CD4-positive, alpha-beta T cell treated with Interleukin-15 for 4 hours (primary cell): ENCODE data around the gene TMEM59L.

Source experiments
- DNase-seq: peaks from one replicate; pipeline ENCODE4 v3.0.0-alpha.2; 2020; ENCODE audit warnings: low spot score

TMEM59L gene

DNA sequence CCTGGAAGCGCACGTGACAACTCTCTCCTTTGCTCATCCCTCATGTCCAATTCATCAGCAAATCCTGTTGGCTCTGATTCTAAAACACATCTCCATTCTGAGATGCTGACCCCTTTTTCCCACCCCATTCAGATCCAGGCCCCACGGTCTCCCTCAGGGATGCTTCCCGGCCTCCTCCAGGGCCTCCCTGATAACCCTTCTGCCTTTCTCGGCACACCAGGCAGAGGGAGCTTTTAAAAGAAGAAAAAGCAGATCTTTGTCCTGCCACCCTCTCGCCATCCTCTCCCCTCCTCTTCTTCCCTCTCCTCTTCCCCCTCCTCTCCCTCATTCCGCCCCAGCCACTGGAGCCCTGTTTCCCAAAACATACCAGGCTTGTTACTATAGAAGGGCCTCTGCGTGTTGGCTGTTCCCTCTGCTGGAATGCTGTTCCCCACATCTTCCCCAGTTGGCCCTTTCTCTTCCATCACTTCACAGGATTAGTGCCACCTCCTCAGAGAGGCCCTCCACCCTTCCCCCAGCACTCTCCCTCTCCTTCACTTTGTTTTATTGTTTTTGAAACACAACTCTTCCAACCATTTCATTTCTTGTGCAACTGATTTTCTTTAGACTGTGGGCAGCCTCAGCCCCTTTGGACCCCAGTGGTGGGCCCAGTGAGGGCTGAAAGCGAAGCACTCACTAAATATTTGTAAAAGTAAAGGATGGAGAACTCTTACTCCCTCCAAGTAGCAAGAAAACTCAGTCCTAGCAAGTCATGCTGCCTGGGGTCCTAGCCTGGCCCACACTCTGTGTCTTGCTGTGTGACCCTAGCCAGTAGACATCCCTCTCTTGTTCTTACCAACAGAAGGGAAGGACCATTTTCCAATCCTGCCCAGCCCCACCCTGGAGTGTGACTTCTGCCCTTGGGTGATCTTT is 3.6 kb upstream of the TMEM59L start:
- DNase-seq: no peak

DNA sequence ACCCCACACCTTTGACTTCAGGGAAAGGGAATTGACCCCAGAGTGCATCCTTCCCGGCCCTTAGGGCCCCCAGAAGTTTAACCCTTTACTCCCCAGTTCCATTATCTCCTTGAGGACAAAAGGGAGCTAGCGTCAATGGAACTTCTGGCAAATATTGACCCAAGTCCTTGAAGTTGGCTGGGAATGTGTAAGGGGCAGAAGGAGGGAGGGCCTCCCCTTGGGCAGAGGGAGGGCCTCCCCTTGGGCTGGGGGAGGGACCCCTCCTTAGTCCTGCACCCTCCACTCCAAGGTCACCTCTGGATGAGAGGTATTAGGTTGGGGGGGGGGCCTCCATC is 3.0 kb upstream of the TMEM59L start:
- DNase-seq: no peak

DNA sequence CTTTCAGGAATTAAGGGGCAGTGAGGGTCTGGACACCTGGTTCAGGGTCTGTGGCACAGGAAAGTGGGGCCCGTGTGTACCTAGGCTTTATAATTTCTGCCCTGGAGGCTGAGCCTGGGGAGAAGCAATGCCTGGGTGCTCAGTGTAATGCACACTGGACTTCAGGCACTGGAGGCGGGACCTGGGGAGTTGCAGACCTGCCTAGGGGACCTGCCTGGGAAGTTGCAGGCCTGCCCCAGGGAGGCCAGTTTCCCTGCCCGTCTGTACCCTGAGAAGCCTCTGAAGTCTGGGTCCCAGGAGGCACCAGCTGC is 2.5 kb upstream of the TMEM59L start:
- DNase-seq: no peak

DNA sequence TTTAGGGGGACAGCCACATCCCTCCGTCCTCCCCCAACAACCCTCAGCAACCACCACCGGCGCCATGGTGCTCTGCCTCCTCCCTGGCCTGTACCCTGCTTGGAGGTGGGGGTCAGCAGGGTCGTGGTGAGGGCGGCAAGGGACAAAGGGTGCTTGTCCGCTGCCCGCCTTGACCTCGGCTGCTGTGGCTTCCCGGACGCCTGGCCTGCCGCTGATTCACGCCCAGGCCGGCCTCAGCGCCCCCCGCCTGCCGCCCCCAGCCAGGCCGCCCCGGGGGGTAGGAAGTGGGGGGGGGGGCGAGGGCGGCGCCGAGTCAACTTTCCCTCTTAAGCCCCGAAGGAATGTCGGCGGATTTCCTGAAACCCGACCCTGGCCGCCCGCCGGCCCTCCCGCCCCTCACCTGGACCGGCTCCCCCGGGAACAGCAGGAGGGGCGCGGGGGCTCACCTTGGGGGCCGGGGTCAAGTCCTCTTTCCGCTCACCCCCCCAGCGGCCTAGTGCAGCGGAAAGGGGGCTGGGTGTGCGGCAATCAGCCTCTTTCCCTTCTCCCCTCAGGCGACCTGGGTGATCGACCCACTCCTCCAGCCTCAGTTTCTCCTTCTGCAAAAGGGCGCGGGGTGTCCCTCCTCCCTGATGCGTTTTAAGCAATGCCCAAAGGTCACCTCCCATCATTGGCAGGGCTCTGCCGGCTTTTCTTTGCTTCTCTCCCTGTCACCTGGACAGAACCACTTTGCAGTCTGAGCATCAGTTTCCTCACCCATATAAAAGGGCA is 1.9 kb upstream of the TMEM59L start:
- no peak for DNase-seq

DNA sequence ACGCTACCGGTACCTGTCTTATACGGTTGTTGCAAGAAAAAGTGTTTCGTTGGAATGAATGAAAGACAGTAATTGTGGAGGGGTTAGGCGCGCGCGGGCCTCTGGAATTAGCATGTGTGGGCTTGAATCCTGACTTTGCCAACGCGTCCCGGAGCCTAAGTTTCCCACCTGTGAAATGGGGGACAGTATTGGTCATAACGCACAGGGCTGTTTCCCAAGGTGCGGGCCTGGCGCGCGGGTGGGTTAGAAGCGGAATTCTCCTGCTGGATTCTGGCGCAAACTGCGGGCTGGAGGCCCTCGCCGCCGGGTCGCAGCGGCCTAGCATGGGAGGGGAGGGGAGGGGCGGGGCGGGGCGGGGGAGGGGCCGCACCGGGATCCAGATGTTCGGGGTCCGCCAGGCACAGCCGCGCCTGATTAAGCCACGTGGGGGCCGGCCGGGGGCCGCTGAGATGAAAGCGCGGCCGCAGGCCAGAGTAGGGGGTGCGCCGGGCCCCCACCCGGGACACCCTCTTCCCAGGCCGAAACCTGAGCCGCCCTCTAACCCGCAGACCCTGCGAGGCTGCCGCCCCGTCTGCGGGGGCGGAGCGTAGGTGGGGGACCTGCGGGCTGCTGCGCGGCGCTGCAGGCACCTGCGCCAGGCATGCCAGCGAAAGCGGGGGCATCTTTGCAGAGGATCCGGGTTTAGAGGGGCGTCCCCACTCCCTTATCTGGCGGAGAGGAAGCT is 1.2 kb upstream of the TMEM59L start:
- no peak for DNase-seq

DNA sequence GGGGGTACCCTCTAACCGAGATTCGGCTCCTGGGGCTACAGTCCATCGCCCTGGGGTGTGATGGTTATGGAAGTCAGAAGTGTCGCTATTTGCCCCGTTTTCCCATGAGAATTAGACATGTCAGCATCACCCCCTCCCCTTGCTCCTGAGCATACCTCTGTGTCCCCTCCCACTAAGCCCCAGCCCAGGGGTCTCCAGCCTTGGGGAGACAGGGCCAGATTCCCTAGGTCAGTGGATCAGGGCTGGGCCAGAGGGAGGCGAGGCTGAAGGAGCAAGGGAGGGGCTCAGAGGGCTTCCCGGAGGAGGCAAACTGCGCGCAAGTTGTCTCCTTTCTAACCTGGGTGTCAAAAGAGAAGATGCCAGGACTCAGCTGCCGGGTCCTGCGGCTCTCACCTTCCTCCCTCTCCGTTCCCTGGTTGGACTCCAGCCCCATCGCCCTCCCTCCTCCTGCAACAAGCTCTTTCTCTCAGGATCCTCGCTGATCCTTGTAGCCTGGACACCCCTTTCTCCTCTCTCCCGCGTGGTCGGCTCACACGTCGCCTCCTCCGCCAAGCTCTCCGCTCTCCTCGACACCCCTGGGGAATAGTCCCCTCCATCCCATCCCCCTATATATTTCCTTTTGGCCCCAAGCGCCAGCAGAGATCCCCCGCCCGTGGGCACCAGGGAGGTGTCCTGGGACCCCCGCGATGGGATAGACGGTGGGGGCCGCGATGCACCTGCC is 459 bp upstream of the TMEM59L start:
- no peak for DNase-seq

DNA sequence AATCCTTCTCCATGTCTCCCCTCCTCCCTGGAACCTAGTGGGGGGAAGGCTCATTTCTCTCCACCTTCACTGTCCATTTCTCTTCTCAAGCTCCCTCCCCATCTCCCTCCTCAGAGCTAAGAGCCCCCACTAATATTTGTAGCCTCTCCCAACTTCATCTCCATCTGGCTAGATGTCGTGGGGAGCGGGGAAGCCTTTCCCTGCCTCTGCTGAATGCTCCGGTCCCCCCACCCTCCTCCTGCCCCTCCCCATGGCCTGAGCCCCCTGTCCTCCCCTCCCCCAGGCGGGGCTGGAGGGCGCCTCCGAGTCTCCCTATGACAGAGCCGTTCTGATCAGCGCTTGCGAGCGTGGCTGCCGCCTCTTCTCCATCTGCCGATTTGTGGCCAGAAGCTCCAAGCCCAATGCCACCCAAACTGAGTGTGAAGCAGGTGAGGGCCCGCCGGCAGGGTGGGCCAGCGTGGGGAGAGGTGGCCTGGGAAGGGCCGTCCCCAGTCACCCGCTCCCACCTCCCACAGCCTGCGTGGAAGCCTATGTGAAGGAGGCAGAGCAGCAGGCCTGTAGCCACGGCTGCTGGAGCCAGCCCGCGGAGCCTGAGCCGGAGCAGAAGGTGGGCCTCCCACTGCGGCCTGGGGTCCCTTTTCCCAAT is 1.0 kb downstream of the TMEM59L start:
- DNase-seq: no peak

DNA sequence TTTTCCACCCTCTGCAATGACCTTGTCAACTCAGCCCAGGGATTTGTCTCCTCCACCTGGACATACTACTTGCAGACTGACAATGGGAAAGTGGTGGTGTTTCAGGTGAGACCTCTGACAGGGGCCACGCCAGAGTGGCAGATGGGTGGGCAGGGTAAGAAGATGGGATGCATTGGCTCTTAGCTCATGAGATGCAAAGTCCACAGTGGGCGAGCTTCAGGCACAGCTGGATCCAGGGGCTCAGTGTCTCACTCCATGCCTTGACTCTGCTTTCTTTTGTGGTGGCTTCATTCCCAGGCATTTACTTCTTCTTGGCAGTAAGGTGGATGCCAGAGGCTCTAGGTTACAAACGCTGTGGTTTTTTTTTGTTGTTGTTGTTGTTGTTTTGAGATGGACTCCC is 3.4 kb downstream of the TMEM59L start:
- DNase-seq: no peak

DNA sequence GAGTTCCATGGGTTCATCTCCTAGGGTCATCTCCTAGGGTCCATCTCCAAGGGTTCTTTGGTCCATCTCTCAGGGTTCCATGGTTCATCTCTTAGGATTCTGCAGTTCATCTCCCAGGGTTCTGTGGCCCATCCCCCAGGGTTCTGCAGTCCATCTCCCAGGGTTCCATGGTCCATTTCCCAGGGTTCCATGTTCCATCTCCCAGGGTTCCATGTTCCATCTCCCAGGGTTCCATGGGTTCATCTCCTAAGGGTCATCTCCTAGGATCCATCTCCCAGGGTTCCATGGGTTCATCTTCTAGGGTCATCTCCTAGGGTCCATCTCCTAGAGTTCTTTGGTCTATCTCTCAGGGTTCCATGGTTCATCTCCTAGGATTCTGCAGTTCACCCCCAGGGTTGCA is 4.9 kb downstream of the TMEM59L start:
- DNase-seq: no peak

DNA sequence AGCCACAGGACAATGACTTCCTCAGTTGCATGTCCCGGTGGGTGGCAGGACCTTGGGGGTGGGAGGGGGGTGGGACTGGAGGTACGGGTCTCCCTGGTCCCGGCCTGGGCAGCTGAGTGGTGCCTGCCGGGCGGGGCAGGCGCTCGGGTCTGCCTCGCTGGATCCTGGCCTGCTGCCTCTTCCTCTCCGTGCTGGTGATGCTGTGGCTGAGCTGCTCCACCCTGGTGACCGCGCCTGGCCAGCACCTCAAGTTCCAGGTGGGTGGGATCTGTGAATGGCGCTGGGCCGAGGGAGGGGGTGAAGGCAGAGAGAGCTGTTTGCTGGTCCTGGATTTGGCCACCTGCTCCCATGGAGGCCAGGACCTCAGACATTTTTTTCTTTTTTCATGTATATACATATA is 5.6 kb downstream of the TMEM59L start:
- no peak for DNase-seq

DNA sequence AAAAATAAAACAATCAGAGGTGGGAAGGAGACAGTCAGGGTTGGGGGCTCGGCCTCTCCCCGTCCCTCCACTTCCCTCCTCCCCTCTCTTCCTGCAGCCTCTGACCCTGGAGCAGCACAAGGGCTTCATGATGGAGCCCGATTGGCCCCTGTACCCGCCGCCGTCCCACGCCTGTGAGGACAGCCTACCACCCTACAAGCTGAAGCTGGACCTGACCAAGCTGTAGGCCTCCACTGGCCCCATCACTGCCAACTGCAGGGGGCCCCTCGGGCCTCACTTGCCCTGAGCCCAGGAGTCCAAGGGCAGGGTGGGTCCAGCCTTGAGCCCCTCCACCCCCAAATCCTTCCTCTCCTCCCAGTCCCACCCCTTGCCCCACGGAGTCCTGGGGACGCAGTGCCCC is 7.6 kb downstream of the TMEM59L start:
- no peak for DNase-seq

DNA sequence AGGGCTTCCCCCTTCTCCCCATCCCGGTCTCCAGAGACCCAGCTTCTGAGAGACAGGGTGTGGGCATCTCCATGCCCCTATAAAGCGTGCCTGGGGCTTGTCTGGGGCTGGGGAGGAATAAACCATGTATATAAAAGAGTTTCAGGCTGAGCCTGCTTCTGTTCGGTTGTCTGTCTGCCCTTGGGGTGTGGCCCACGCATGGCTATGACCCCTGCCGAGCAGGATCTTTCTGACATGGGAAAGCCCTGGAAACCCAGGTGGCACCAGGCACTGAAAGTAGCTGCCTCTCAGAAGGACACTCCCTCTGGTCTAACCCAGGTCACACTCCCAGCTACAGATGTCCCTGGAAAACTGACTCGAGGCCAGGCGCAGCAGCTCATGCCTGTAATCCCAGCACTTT is 8.2 kb downstream of the TMEM59L start:
- DNase-seq: no peak

DNA sequence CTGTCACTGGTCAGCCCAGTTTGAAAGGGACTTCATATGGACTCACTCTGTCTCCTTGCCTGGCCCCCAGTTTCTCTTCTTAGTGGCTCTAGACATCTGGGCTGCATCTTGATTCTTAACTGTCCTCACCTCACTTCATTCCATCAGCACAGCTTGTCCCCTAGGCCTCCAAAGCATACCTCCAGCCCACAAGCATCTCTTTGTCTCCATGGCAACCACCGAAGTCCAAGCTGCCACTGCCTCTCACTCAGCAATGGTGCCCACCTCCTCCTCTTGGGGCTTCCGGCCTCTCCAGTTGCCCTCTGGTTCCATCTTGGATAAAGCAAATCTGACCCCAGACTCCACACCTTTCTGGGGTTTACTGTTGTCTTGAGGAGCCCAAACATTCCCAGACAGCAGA is 14.2 kb downstream of the TMEM59L start:
- DNase-seq: no peak

DNA sequence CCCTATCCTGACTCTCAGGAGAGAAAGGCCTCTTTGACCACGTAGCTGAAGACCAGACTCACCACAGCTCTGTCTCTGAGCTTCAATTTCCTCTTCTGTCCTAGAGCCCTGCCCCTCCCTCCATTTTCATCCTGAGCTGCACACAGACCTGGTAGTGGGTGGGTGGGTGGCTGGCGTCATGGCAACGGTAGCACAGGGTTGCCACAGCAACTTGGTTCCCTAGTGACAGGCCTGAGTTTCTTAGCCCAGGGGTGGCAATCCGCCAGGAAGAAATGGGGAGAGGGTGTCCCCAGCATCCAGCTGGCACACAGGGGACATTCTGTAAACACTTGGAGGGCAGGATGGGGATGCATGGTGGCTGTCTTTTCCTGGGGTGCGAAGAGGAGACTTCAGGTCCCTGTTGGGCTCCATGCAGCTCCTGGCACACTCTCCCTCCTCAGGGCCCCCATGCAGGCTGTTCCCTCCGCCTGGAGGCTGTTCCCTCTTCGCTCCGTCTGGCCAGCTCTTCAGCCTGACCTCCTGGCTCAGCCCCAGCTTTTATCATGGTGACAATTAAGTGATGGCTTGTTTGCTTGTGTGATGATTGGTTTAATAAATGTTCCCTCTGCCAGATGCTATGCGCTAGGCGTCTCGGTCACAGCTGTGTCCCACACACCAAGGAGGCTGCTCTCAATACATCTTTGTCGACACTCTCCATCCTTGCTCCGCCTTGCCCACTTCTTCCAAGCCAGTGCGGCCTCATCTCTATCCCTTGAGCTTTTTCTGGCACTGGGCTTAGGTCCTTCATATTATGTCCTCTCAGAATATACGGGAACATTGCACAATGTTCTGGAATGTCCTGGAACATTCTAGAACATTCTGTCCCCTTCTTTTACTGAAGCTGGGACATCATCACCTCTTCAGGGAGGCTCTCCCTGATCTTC is 16.8 kb downstream of the TMEM59L start:
- DNase-seq: no peak

DNA sequence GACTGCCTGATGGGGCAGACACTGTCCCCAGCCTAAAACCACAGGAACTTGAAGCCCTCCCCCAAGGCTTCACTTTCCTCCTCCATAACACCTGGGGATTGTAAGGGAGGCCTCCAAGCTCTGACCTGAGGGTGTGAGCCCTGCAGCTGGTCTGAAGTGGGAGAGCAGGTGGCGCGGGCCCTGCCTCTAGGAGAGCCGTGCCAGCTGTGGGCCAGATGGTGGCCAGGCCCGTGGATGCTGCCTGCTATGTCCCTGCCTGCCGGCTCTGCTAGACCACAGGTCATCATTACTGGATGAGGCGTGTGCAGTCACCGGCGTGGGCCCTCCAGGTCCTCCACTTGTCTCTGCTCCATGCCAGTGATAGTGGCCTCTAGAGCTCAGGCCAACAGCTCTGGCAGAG is 20.7 kb downstream of the TMEM59L start:
- no peak for DNase-seq

DNA sequence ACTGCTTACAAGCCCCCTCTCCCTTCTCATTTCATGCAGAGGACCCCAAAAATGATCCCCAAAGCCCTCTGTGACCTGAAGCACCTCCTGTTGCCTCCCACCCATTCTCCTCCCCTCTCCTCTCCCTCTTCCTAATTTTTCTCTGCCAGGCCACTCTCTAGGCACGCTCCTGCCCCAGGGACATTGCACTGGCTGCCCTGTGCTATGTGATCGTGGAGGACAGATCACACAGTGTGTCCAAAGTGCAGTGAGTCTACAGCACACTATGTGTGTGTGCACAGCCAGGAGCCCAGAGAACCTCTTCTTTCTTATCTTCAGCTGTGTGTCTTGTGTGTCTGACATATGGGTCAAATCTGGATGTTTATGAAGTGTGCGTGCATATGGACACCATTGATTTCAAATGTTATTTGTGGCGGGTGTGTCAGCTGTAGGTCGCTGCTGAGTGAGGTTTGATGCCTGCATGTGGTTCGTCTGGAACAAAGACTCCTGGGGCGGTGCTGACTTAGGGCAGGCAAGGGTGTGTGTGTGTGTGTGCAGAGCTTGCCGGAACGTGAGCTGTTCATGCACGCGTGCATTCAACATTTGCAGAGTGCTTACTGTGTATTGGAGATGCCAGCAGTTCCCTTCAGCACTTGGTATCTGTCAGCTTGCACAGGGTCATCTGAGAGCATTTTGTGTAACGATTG is 22.1 kb downstream of the TMEM59L start:
- DNase-seq: no peak

DNA sequence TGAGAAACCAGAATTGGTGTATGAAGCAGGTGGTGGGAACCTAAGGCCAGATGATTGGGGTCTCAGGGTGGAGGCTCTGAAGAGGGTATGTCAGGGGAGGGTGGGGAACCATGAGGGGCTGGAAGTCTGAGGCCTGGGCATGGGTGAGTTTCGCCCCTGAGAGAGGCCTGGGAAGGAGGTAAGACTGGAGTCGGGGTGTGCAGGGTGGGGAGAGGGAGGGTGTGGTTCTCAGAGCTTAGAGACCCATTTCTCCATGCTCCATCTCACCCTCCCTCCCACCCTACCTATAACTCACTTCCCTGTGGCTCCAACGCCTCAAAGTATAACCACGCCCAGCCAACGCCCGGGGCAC is 23.1 kb downstream of the TMEM59L start:
- DNase-seq: no peak

DNA sequence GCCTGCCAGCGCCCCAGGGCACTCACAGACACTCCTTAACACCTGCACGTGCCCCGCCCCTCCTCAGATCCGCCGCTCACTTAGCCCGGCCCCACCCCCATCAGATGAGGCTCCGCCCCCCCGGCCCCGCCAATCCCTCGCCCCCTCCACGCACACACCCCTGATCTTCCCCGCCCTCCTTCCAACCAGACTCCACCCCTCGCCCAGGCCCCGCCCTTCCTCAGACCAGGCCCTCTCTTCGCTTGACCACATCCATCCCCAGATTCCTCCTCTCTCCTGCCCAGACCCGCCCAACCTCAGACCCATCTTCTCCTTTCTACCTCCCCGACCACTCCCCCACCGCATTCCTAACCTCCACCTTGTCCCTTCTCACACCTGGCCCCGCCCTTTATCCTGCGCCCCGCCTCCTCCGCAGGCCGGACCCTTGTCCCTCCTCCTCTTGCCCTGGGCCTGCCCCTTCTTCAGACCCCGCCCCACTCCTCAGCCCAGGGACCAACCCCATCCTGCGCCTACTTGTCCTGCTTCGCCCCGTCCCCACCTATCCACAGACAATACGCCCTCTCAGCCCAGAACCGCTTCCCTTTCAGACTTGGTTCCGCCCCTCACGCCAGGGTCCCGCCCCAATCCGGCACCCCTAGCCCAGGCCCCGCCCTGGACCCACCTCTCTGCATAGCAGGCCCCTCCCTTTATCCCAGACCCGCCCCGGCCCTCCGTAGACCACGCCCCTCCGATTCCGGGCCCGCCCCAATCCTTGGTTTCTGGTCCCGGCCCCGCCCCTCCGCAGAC is 23.7 kb downstream of the TMEM59L start:
- peak; percentile 98 for DNase-seq

DNA sequence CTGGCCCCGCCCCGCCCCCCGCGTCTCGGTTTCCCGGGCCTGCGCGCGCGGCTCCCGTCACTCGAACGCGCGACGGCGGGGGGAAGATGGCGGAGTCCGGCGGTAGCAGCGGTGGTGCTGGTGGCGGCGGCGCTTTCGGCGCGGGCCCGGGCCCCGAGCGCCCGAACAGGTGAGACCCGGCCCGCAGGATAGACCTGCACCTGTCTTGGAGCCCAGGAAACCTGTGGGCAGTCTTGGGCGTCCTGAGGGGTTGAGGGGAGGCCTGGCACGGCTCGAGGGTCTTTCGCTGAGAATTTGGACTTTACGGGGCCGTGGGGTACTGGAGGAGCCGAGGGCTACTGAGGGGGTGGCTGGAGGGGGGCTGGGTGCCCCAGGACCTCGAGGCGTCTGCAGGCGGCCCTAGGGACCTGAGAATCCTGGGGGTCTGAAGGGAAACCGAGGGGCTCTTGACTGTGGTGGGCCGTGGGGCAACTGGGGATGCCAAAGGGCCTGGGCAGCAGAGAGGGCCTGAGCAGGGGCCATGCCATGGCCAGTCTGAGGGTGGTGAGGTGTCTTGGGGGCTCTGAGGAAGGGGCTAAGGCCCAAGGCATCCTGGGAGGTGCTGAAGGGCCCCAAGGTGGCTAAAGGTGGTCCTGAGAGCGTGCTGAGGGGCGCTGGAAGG is 24.4 kb downstream of the TMEM59L start, which contains the start of gene KLHL26:
TSS of gene KLHL26 (plus strand) at position 60 of the 661 bp plus-strand sequence. CDS start at position 87, 27 bp downstream.
- DNase-seq: no peak
